COLO829 (cell line): ENCODE measurements around the gene CDKN2C.
A peak's percentile ranks its signal among the peaks of the same experiment; 100 is the strongest.

Experiments used
- DNase-seq: peaks from one replicate; pipeline ENCODE4 v3.0.0; 2012; ENCODE audit warnings: low spot score

CDKN2C gene

DNA sequence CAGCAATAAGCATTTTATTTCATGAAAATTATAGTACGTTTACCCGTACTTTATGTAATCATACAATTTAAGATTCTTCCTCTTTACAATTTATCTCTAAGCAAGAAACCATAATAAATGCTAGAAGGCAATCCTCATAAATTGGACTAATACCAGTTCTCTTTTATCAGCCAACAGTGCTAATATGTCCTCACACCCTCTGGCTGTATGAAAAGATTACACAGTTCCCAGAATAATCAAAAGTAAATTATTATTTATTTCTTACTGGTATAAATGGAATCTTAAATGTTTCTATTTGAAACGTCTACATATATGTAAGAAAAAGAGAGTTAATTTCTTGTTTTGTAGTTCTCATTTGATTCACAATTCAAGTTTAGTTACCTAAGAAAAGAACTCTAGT lies 3.1 kb upstream of the CDKN2C start:
- DNase-seq, result no peak

DNA sequence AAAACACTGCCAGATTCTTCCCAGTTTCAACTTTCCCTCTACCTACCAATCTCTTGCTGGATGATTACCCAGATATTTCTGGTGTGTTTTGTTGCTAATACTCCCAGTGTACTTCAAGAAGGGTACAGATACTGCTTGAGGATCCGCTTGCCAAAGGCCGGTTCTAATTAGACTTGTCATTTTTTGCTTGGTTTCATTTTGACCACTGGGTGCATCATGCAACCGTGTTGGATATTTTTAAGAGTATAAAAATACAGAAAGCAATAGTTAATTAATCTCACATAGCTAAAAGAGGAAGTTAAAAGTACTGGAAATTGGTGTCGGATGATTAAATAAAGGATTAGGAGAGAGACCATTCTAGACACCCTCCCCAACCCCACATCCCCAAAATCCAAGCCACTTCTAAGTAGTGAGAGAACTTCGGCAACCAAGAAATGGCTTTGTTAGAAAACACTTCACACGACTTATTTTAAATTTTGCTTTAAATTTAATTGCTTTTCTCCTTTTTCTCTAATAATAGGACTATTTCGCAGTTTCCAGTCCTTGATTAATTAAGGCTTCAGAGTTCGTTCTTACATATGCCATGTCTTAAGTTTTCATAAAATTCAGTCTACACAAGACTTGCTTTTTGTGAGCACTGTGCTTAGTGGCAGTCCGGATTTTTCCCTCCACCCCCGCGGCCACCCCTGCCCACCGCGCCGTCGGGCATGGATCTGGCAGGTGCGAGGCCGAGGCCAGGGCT lies 2.5 kb upstream of the CDKN2C start:
- no peak for DNase-seq

DNA sequence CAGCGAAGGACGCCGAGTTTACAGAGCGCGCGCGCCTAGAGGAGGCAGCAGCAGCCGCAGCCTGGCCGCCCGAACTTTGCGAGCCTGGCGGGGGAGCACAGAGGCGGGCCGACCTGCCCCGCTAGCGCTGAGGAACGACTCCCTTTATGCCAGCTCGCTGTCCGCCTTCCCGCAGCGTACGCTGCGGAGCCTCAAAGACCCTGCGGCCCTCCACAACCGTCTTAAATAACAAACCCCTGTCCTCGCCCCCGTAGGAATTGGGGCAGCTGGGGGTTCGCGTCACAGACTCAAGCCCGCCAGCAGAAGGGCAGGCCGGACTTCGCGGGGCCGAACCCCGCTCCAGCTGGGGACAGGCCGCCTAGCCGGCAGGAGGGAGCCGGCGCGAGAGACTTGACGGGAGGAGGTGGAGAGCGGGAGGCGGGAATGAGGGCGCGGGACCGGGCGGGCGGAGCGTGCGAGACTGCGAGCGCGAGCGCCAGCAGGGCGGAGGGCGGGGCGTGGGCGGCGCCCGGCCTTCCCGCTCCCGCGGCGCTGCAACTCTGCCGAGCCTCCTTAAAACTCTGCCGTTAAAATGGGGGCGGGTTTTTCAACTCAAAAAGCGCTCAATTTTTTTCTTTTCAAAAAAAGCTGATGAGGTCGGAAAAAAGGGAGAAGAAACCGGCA lies 1.8 kb upstream of the CDKN2C start:
- DNase-seq, result peak; percentile 82

DNA sequence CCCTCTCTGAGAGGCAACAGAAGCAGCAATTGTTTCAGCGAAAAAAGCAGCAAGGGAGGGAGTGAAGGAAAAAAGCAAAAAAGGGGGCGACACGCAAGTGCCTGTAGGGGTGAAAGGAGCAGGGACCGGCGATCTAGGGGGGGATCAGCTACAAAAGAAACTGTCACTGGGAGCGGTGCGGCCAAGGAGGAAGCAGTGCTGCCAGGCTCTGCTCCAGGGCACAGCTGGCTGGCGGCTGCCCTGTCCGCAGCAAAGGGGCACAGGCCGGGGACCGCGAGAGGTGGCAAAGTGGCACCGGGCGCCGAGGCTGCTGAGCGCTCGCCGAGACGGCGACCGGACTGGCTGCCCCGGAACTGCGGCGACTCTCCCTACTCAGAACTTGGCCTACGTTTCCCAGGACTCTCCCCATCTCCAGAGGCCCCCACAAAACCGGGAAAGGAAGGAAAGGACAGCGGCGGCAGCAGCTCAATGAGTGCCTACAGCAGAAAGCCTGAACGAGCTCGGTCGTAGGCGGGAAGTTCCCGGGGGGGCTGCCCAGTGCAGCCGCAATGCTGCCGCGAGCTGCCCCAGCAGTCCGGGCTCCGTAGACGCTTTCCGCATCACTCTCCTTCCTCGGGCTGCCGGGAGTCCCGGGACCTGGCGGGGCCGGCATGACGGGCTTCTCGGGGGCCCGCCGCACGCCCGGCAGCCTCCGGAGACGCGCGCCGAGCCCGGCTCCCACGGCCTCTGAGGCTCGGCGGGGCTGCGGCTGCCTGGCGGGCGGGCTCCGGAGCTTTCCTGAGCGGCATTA lies 1.0 kb upstream of the CDKN2C start:
- no peak for DNase-seq

DNA sequence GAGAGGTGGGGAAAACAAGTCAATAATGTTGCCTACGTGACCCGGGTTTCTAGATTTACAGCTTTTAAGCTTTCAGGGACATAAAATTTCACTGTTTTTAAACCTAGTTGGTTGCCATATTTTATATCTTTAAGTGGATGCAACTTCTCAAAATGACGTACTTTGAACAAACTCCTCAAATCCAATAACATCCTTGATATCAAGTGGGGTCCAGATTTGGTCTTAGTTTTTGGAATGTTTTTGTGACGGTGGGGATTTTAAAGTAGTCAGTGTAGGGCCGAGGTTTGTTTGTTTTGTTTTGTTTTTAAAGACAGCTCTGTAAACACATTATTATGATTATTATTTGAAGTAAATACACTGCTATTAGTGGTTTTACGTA lies 453 bp downstream of the CDKN2C start:
- no peak for DNase-seq

DNA sequence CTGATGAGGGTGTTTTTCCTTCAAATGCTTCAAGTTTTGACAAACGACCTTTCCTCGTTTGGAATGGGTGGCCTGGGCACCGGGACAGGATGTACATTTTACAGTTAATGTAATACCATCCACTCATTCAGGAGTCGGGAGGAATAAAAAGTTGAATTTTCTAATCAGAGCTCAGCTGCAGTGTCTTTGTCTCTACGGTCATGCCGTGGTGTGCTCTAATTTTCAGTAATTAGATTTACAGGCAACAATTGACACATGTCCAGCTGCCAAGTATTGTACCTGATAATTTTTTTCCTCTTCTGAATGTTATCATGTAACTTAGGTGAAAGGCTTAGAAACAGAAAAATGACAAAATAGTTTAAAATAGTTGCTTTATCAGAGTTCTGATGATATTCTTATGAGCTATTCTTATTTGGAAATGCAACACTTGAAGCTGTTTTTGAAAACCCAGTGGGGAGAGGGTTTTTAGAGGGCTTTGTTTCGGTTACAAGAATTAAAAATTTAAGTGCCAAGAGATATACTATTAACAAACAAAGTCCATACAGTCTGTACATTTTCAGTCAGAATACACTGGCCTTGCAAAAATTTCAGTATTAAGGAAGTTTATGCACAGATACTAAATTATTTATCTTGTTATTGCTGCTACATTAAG lies 1.0 kb downstream of the CDKN2C start:
- DNase-seq, result no peak

DNA sequence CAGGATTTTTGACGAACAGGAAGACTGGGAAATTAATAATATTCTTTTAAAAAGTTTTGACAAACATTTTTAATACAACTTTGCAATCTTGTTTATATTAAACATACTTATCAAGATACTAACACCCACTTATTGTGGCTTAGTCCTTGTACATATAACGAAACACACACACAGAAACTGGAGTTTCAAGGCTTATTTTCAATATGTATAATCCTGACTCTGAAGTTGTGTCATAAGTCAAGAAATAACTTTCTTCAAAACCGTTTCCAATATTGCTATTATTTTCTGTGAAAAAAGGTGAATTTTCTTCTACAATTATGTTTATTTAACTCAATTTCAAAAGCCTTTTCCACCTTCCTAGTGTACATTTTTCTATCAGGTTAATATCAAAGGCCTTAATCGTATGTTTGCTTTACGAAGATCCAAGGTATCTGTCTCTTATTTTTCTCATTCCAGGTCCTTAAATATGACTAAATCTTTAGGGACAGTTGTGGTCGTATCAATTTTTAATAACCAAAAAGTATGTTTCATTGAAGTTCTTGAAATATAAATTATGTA lies 1.8 kb downstream of the CDKN2C start:
- DNase-seq, result no peak

DNA sequence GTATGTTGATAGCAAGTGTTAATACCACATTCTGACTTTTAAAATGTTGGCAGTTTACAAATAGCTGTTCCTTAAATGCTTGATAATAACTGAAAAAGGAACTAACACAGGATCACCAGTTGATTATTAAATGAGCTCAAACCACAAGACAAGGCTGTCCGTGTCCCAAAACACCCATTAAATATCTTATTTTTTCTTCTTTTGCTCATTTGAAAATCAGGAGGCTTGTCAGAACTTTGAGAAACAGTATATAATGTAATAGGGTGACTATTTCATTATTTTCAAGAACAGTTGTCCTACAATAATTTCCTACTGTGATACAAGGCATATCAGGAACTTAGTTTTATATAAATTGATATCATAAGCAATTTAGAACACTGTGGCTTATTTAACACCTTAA lies 2.7 kb downstream of the CDKN2C start:
- DNase-seq, result no peak

DNA sequence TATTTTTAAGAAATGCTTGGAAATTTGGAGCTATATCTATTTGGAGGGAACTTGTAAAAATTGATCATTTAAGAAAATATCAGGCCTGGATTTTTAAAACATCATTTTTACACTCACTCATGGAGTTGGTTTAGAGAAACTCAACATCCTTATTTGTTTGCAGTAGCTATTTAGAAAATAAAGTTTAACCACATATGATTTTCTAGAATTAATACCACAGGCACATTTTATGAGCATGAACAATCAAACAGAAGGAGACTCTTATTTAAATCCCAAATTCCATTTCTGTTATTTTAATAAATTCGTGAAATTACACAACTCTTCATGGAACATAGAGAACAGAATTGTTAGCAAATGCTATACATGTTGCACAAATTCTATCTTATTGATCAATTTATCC lies 3.2 kb downstream of the CDKN2C start:
- no peak for DNase-seq

DNA sequence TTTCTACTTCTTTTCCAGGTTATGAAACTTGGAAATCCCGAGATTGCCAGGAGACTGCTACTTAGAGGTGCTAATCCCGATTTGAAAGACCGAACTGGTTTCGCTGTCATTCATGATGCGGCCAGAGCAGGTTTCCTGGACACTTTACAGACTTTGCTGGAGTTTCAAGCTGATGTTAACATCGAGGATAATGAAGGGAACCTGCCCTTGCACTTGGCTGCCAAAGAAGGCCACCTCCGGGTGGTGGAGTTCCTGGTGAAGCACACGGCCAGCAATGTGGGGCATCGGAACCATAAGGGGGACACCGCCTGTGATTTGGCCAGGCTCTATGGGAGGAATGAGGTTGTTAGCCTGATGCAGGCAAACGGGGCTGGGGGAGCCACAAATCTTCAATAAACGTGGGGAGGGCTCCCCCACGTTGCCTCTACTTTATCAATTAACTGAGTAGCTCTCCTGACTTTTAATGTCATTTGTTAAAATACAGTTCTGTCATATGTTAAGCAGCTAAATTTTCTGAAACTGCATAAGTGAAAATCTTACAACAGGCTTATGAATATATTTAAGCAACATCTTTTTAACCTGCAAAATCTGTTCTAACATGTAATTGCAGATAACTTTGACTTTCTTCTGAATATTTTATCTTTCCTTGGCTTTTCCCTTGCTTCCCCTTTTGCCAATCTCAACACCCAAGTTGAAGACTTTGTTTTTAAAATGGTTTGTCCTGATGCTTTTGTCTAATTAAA lies 4.0 kb downstream of the CDKN2C start:
- DNase-seq, result no peak

DNA sequence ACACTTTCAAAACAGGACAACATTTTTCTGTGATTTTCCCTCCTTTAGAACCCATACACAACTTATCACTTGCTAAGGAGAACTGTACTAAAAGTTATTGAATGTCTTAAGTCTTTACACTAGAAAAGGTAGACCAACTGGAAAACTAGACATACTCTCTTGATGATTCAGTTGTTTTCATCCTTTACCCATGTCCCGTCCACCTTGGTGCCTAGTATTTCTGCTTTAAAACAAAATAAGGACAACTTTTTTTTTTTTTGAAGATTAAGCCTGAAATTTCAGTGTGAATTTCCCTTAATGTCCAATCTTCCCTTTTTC lies 4.5 kb downstream of the CDKN2C start:
- no peak for DNase-seq

DNA sequence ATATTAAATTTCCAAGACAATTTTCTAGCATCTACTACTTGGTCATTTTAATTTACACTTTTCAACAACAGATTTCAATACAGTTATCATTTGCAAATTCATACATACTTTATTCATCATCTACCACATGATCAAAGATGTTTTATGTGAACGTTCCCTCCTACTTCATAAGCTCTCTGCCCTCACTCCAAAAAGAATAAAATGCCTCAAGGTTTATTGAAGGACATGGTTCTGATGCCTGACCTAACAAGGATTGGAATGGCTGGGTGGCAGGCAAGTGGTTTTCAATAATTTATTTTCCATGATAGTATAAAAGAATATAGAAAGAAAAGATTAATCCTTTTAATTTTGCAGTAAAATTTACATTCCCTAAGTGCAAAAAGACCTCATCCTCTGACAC lies 5.4 kb downstream of the CDKN2C start:
- no peak for DNase-seq

DNA sequence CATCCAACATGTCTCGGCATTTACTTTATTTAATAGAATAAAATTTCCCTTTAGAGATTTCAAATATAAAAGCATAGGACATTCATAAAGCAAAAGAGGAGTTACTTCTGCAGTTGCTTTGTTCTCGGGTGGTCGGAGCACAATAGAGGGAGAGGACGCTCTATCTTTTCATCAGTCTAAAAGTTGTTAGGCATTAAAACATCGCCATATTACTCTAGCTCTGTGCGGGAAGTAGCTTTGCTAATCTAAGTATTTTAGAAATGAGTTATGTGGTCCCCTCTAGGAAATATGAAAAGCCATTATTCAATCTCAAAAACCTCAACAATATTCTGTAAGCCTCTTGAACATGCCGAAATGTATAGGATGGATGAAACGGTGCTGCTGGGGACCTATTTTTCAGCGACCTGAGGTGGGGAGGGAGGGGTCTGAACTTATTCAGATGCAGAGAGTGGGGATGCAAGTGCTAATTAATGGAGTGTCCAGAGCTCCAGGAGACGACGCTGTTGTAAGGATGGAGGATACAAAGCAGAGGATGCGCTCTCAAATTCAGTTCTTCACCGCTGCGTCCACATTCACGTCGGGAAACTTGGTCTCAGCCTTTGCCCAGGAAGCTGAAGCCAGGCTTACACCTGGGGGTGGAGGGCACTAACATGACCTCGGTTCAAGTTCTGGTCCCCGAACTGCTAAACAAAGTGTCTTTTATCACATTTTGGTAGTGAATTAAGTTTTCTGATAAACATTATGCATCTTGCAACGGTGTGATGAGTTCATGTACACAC lies 6.3 kb downstream of the CDKN2C start:
- no peak for DNase-seq

DNA sequence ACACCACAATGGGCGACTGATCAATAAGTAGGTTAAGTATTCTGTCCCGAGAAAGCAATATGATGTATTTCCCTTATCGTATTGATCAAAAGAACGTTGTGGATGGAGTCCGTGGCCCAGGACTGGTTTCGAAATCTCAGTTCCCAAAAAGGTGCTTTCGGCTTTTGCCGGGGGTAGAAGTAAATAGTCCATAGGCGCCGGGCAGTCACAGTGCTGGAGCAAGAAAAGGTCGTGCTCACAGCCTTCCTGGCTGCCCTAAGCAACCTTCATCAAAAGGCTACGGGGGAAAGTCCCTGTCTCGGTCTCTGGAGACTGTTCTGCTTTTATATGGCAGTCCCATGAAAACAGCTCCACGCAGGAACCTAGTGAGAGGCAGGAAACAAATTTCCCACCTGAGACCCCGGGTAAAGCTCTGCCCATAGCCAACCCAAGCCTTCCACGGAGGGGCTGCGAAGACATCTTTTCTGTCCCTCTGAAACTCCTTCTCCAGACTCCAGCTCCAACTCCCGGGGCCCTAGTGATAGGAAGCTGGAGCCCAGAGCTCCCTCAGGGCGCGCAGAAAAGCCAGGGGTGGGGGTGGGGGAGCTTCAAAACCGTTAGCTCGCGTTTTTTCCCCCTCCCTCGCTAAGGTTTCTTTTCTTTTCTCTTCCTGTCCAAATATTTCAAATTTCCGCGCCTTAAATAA lies 7.0 kb downstream of the CDKN2C start:
- no peak for DNase-seq

DNA sequence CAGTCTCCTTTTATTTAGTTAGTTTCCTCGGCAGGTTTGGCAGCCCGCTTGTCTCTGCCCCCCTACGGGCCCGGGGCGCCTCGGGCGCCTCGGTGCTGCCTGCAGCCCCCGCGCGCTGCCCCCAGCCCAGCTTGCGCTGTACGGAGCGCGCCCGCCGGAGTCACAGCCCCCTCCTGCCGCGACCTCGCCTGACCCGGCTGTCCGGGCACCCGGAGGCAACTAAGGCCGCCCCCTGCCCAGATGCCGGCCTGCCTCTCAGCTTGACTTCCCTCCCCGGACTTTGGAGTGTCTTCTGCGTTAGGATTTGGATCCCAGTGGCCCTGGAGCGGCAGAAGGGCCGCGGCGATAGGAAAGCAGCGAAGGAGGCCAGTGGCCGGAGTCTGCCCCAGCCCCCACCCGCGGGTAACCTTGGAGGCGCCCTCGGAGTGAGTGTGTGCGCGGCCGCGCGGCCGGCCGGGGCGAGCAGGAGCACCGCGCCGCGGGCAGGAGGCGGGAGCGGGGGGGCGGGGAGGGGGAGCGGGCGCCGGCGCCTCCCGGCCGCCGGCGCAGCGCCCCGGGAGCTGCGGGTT lies 7.6 kb downstream of the CDKN2C start:
- DNase-seq, result no peak

DNA sequence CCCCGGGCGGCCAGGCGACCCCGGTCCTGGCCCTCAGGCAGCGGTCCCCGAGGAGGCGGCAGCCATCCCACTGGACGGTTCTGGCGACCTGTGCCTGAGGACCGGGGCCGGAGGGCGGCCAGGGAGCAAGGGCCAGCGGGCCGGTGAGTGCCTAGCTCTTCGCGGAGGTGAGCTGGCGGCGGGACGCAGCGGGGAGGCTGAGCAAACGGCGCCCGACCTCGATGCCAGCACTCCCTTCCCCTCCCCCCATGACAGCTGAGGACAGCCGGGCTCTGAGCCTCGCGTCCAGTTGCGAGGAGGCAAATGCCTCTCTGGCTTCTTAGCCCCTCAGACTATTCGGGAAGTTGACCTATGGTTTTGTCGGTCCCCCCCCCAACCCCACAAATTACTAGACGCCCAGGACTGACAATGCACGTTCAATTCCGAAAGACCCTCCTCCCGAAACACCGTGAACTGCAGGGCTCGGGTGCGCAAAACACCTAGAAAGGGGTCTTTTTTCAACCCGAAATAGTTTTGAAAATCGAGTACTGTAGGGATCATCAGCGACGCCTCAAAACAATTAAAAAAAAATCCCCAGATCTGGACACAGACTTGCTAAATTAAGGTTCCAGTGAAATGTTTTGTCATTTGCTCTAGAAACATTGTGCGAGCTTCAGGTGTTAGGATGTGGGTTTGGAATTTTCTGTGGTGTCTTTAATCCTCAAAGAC lies 8.3 kb downstream of the CDKN2C start:
- DNase-seq, result no peak

DNA sequence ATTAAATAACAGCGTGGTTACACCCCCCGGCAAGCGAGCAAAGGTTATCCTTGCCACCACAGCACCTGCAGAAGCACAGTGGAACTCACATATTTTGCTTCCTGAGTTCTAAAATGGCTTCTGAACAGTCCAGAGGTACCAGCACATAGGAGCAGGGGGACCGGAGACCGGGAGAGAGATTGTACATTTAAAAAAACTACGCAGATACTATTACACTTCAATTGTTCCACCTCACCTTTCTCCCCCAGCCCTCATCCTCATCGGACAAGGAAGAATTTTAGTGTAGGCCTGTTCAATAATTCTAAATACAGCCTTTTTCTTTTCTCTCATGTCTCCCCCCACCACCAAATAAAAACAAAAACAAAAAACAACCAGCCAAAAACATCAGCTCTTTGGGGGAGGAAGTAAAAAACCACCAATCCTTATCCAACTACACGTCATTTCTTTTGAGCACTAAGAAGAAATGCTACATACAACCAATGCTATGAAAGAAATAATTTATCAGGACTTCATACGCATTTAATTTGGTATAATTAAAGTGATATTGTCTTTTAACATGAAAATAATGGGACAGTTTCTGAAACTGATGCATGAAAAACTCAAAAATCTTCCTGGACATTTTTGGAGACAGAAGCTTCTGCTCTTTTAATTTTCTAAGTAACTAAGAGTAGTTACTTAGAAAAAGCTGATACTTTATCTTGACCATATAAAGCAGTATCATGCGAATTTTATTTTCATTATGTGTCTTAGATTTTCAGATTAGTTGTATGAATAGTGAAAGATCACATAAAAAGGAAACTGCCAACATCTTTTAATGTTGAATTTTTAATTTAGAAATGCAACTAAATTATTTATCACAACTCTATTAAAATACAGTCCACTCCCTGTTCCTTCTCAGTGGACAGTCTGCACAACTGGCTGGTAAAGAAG lies 9.1 kb downstream of the CDKN2C start:
- DNase-seq, result no peak

DNA sequence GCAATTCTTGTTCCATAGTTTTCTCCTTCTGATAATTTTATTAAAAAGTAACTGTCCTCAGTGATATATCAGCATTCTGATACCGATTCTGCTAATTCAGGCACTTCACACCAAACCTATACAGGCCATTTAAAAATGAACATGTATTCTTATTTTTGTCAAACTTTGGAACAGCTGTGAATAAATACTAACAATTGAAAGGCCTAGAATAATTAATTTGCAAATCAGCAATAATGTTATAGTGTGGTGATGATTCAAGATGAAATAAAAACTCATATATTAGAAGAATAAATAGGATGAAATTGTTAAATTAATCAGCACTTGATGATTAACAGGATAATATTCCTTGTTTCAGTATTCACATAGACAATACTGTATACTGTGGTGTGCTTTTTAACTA lies 9.9 kb downstream of the CDKN2C start:
- DNase-seq, result no peak
